Immature natural killer cell (primary cell): ENCODE results near the gene GPI. TPM values are rescaled to one million over a fixed set of nuclear protein-coding genes. Genes with fewer than 3 reads are reported as not detected.
"Not testable (repeated sequence)": the region's sequence is repeated elsewhere in the genome, so short reads cannot be mapped to it uniquely, and the experiment has no call there.

Source experiments
- DNase-seq, 3 donors: peaks; one replicate each; pipeline ENCODE4 v3.0.0; 2022; ENCODE audit warnings: mixed read lengths in 1 of 3
- H3K27ac Mint-ChIP-seq, 6 donors: one replicate each; pipeline ENCODE4 v1.8.0; 2020; ENCODE audit warnings: mixed read lengths in 6 of 6, mild to moderate bottlenecking in 5 of 6, inconsistent platforms in 4 of 6, moderate library complexity in 3 of 6
- H3K27me3 Mint-ChIP-seq, 3 donors: one replicate each; pipeline ENCODE4 v1.8.0; 2020 to 2021; ENCODE audit warnings: low read depth in 3 of 3, mild to moderate bottlenecking in 3 of 3, mixed read lengths in 3 of 3, moderate library complexity in 3 of 3, inconsistent platforms in 1 of 3
- H3K36me3 Mint-ChIP-seq, 3 donors: one replicate each; pipeline ENCODE4 v1.8.0; 2020; ENCODE audit warnings: mixed read lengths in 3 of 3, inconsistent platforms in 2 of 3, mild to moderate bottlenecking in 2 of 3
- H3K4me1 Mint-ChIP-seq, 2 donors: one replicate each; pipeline ENCODE4 v1.8.0; 2020; ENCODE audit warnings: inconsistent platforms in 2 of 2, mild to moderate bottlenecking in 2 of 2, mixed read lengths in 2 of 2, moderate library complexity in 1 of 2
- H3K4me3 Mint-ChIP-seq, 5 donors: one replicate each; pipeline ENCODE4 v1.8.0; 2020; ENCODE audit warnings: mild to moderate bottlenecking in 5 of 5, mixed read lengths in 5 of 5, inconsistent platforms in 3 of 5, moderate library complexity in 3 of 5
- H3K9me3 Mint-ChIP-seq, 6 donors: one replicate each; pipeline ENCODE4 v1.8.0; 2020; ENCODE audit warnings: mild to moderate bottlenecking in 6 of 6, mixed read lengths in 6 of 6, inconsistent platforms in 4 of 6, moderate library complexity in 3 of 6
- polyA plus RNA-seq, 3 donors: library from polyadenylated mRNA; unstranded; fragments of 300-500 nt; fragmentation: Illumina TruSeq; gene quantifications; one replicate each; pipeline ENCODE4 v1.2.3, GENCODE V29; 2021

The GPI gene
- polyA plus RNA-seq, 3 donors from 2014 or later: 112 to 161 (median 143) TPM

DNA sequence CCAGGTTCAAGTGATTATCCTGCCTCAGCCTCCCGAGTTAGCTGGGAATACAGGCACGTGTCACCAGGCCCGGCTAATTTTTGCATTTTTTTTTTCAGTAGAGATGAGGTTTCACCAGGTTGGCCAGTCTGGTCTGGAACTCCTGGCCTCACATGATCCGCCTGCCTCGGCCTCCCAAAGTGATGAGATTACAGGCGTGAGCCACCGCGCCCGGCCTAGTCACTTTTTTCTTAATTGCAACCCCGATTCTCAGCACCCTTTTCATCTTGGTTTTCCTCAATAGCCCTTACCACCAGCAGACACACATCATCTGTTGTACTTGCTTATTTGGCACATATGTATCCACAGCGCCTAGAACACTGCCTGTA, 550 bp upstream of the GPI start:
- H3K4me3 Mint-ChIP-seq: peak overlapping the region; percentile 85 to 92 (median 89)

DNA sequence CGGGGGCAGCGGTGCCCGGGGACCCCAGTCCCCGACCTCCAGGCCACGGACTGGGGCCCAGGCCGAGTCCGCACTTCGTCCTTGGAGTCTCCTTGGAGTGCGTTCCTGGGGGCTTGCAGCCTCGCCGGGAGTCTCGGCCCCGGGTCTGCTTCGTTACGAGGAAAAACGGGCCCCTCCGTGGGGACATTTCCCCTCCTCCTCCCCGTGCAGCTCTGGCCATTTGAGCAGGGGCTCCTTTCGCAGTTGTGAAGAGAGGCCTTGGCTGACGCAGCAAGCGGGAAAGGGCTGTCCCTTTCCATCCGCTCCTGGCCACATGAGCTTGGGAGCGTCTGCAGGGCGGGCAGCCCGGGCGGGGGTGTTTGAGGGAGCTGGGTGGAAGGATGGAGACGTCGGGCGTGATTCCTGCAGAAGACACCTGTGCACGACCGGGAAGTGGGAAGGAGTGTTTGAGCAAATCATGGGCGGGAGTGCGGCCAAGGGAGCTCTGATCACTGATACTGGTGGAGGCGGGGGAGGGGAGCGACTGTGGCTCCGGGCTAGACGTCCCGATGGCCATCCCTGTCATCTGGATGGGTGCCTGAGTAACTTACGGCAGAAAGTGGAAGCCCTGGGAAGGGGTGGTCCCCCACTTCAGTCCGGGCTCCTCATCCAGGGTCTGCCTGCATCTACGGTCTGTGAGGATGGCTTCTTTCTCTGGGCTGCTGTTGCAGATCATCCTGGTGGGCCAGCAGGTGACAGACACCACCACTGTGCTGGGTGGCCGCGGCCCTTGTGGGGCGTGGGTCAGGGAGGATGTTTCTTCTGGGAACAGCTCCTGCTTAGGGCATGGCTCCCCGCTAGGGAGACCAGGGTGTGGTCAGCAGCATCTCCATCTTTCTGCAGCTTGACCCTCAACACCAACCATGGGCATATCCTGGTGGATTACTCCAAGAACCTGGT, 736 bp downstream of the GPI start:
- H3K4me1 Mint-ChIP-seq: peaks cover 29% of the 10 kb centered on the region in 2 donors
- peaks cover 2 to 9% (median 3%) of the 10 kb centered on the region in 3 donors for H3K27me3 Mint-ChIP-seq
- DNase-seq: peak in 1 of 3 donors; percentile 10
- peak overlapping the region; percentile 61 to 91 (median 80) for H3K27ac Mint-ChIP-seq
- peak overlapping the region; percentile 90 to 97 (median 90) for H3K4me3 Mint-ChIP-seq
- peaks cover 0 to 15% (median 0%) of the 10 kb centered on the region in 3 donors for H3K36me3 Mint-ChIP-seq
- H3K9me3 Mint-ChIP-seq: no peaks in the 10 kb centered on the region

More for the DNA sequence above, 550 bp upstream of the GPI start:
- peaks cover 36% of the 10 kb centered on the region in 2 donors for H3K4me1 Mint-ChIP-seq
- DNase-seq: no peak
- peaks cover 0 to 8% (median 0%) of the 10 kb centered on the region in 3 donors for H3K36me3 Mint-ChIP-seq
- H3K9me3 Mint-ChIP-seq: no peaks in the 10 kb centered on the region
- H3K27me3 Mint-ChIP-seq: peaks cover 6 to 9% (median 8%) of the 10 kb centered on the region in 3 donors
- peak overlapping the region; percentile 70 to 91 (median 86) for H3K27ac Mint-ChIP-seq

DNA sequence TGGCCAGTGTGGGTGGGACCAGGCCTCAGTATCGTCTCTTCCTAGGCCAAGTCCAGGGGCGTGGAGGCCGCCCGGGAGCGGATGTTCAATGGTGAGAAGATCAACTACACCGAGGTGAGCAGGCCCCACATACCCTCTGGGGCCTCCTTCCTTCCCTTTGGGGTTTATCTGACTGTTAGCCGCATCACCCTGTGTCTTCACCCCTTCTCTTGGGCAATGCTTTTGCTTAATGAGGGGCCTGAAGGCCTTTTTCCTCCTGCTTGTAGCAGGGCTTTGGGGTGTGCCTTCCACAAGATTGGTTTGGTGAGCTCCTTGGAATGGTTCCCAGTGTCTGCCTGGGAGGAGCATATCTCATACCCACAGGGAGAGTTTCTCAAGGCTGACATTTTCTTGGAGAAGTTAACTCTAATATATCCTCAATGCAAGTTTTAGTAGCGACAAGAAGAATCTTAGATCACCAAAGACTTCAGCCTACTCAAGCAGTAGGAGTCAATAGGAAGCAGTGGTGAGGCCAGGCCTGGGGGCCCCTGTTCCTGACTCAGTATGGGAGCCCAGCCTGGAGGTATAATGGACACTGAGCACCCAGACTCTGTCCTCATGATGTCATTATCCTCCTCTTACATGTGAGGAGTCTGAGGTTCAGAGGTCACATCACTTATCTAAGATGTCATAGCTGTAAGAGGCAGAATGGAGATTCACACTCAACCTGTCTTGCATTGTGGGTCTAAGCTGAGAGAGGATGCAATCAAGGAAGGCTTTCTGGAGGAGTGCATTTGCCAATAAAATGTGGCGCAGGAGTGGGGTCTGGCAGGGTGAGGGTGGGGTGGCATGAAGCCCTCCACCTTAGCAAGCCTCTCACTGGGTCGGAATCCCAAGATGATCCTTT, 2.0 kb downstream of the GPI start:
- DNase-seq: peak in 1 of 3 donors; percentile 40
- H3K4me1 Mint-ChIP-seq: peaks cover 29 to 36% of the 10 kb centered on the region in 2 donors
- H3K36me3 Mint-ChIP-seq: peaks cover 0 to 22% (median 7%) of the 10 kb centered on the region in 3 donors
- H3K27me3 Mint-ChIP-seq: peaks cover 0 to 7% (median 3%) of the 10 kb centered on the region in 3 donors
- H3K9me3 Mint-ChIP-seq: no peaks in the 10 kb centered on the region
- H3K4me3 Mint-ChIP-seq: peak overlapping the region; percentile 90 to 97 (median 90)
- H3K27ac Mint-ChIP-seq: peak overlapping the region in 4 of 6 donors; percentile 7 to 91 (median 75)

DNA sequence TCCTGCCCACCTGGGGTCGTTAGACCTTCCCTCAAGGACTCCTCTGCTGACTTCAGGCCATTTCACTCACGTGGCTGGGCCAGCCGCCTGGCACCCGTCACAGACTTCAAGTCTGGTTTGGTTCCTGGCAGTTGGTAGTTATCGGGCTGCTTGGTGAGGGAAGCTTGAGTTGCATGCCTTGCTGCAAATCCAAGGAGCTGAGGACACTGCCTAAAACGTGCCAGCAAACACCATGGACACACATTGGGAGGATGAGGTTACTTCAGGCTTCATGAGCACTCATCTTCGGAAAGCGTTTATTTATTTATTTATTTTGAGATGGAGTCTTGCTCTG, 2.6 kb downstream of the GPI start:
- Mint-ChIP-seq H3K27me3 (peaks cover 0 to 7% (median 3%) of the 10 kb centered on the region in 3 donors), H3K36me3 (peaks cover 0 to 22% (median 7%) of the 10 kb centered on the region in 3 donors), H3K4me1 (peaks cover 28 to 36% of the 10 kb centered on the region in 2 donors), H3K27ac (no peak overlapping the region), H3K9me3 (no peaks in the 10 kb centered on the region), H3K4me3 (no peak overlapping the region)
- no peak for DNase-seq

DNA sequence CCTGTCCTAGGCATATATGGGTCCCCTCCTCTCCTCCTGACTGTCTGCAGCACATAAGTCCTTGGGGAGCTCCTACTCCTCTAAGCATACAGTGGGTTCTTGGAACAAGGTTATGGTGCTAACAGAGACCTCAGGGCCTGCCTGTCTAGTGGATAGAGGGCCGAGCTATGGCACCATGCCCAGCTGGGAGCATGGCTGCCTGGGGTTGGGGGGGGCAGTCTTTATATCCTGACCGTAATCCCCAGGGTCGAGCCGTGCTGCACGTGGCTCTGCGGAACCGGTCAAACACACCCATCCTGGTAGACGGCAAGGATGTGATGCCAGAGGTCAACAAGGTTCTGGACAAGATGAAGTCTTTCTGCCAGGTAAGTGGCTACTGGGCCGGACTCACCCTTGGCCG, 3.3 kb downstream of the GPI start:
- peaks cover 0 to 5% (median 2%) of the 10 kb centered on the region in 3 donors for H3K27me3 Mint-ChIP-seq
- peaks cover 27 to 36% of the 10 kb centered on the region in 2 donors for H3K4me1 Mint-ChIP-seq
- peak overlapping the region in 4 of 6 donors; percentile 8 to 74 (median 36) for H3K27ac Mint-ChIP-seq
- peaks cover 0 to 22% (median 7%) of the 10 kb centered on the region in 3 donors for H3K36me3 Mint-ChIP-seq
- peak overlapping the region in 2 of 5 donors; percentile 48 to 54 for H3K4me3 Mint-ChIP-seq
- DNase-seq: no peak
- no peaks in the 10 kb centered on the region for H3K9me3 Mint-ChIP-seq

DNA sequence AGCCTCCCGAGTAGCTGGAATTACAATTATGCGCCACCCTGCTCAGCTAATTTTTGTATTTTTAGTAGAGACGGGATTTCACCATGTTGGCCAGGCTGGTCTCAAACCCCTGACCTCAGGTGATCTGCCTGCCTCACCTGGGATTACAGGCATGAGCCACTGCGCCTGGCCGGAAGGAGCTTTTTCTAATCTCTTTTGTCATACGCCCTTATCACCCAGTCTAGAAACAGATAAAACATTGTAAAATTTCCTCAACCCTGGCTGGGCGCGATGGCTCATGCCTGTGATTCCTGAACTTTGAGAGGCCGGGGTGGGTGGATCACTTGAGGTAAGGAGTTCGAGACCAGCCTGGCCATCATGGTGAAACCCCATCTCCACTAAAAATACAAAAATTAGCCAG, 4.2 kb downstream of the GPI start:
- H3K4me3 Mint-ChIP-seq, H3K27ac Mint-ChIP-seq, H3K9me3 Mint-ChIP-seq, H3K27me3 Mint-ChIP-seq, DNase-seq: not testable (repeated sequence)
- Mint-ChIP-seq H3K36me3 (peaks cover 0 to 26% (median 7%) of the 10 kb centered on the region in 3 donors), H3K4me1 (peaks cover 31 to 42% of the 10 kb centered on the region in 2 donors)

DNA sequence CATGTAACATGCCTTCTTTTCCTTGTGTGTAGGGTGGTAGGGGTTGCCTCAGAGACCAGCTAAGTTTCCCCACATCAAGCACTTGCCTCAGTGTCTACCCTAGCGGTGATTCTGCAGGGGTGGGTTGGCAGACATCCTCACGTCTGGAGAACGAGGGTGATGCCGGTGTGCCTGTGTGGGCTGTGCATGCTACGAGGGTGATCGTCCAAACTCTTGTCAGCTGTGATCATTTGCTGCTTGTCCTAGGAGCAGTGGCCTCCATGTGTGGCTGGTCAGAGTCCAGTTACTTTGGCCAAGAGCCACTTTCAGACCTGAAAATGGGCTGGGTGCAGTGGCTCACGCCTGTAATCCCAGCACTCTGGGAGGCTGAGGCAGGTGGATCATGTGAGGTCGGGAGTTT, 5.1 kb downstream of the GPI start:
- no peak overlapping the region for H3K4me3 Mint-ChIP-seq
- H3K9me3 Mint-ChIP-seq: no peaks in the 10 kb centered on the region
- H3K27ac Mint-ChIP-seq: peak overlapping the region in 1 of 6 donors; percentile 45
- no peak for DNase-seq
- peaks cover 25 to 36% of the 10 kb centered on the region in 2 donors for H3K4me1 Mint-ChIP-seq
- peaks cover 0 to 4% (median 0%) of the 10 kb centered on the region in 3 donors for H3K27me3 Mint-ChIP-seq
- H3K36me3 Mint-ChIP-seq: peaks cover 0 to 32% (median 7%) of the 10 kb centered on the region in 3 donors

DNA sequence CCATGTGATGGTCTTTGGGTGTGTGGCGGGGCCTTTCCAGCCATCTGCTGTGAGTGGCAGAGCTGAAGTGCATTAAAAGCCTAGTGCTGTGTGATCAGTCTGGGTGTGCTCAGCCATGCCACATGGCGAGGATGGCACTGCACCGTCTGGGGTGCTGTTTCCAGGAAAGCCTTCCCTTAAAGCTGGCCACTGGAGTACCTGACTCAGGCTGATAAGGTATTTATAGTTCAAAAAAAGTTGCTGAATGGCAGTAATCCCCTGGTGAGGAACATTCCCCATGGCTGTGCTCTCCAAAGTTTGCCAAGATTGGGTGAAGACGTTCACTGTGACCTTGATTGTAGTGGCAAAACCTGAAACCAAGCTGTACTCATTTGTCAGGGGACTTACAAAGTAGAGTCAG, 6.0 kb downstream of the GPI start:
- H3K4me3 Mint-ChIP-seq: no peak overlapping the region

DNA sequence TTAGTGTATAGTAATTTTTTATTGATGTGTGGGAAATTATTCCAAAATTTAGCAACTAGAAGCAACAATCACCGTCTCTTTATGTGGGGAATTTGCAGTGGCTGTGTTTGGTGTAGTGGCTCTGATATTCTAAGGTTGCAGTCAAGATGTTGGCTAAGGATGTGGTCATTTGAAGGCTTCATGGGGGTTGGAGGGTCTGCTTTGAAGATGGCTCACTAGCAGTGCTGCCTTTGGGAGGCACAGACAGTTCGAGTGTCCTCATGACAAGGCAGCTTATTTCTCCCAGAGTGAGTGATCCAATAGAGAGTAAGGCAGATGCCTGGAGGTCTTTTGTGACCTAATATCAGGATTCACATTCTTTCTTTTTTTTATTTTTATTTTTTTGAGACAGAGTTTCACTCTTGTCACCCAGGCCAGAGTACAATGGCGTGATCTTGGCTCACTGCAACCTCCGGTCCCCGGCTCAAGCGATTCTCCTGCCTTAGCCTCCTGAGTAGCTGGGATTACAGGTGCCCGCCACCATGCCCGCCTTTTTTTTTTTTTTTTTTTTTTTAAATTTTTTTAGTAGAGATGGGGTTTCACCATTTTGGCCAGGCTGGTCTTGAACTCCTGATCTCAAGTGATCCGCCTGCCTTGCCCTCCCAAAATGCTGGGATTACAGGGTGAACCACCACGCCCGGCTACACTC, 8.7 kb downstream of the GPI start:
- H3K9me3 Mint-ChIP-seq: no peaks in the 10 kb centered on the region
- H3K36me3 Mint-ChIP-seq: peaks cover 6 to 34% (median 11%) of the 10 kb centered on the region in 3 donors
- no peak overlapping the region for H3K4me3 Mint-ChIP-seq

More for the DNA sequence above, 6.0 kb downstream of the GPI start:
- Mint-ChIP-seq H3K4me1 (peaks cover 19 to 29% of the 10 kb centered on the region in 2 donors), H3K27me3 (peaks cover 0 to 2% (median 0%) of the 10 kb centered on the region in 3 donors), H3K36me3 (peaks cover 0 to 32% (median 11%) of the 10 kb centered on the region in 3 donors), H3K9me3 (no peaks in the 10 kb centered on the region), H3K27ac (peak overlapping the region in 2 of 6 donors; percentile 13 to 40)
- no peak for DNase-seq

DNA sequence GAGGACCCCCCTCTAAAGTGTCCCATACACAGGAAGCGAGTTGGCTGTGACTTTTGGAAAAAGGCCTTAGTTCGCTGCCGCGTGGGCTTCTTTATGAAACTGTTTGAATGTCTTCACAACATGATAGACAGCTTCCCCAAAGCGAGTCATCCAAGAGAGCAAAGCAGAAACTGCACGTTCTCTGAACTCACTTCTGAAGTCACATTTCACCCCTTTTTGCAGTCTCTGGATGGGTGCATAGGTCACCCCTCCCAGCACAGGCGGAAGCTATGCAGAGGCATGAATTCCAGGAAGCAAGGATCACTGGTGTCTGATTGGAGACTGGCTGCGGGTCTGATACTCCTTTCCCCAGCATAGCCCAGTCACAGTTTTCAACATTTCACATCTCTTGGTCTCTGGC, 10.6 kb downstream of the GPI start:
- Mint-ChIP-seq H3K27me3 (no peaks in the 10 kb centered on the region), H3K4me3 (no peak overlapping the region), H3K27ac (no peak overlapping the region), H3K9me3 (no peaks in the 10 kb centered on the region), H3K4me1 (peaks cover 5 to 13% of the 10 kb centered on the region in 2 donors), H3K36me3 (peaks cover 6 to 37% (median 16%) of the 10 kb centered on the region in 3 donors)
- DNase-seq: no peak

More for the DNA sequence above, 8.7 kb downstream of the GPI start:
- DNase-seq: no peak
- Mint-ChIP-seq H3K27ac (peak overlapping the region in 2 of 6 donors; percentile 33 to 59), H3K27me3 (no peaks in the 10 kb centered on the region), H3K4me1 (peaks cover 5 to 13% of the 10 kb centered on the region in 2 donors)

DNA sequence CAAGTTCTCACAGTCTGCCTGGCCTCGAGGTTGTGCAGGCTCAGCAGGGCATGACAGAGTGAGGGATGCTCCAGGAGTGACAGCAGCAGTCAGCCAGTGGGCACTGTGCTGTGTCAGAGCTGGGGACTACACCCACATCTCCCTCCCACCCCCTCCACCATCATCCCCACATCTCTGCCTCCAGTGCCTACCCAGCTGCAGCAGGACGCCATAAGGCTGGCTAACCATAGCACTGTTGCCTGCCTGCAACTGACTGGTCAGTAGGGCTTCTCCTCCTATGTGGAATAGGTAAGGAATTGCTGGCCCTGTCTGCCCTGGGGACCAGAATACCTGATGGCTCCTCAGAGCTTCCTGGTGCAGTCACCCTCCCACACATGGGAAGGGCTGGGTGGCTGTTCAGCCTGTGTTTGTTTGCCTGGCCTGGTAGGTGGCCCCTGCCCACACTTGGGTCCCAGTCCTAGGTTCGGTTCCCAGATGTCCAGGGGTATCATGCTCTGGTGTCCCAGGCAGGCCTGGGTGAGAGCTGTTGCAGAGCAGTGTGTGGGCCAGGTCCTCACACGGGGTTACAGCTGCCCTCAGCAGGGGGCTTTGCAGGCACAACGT, 15.7 kb downstream of the GPI start:
- Mint-ChIP-seq H3K4me1 (no peaks in the 10 kb centered on the region), H3K9me3 (no peaks in the 10 kb centered on the region)

DNA sequence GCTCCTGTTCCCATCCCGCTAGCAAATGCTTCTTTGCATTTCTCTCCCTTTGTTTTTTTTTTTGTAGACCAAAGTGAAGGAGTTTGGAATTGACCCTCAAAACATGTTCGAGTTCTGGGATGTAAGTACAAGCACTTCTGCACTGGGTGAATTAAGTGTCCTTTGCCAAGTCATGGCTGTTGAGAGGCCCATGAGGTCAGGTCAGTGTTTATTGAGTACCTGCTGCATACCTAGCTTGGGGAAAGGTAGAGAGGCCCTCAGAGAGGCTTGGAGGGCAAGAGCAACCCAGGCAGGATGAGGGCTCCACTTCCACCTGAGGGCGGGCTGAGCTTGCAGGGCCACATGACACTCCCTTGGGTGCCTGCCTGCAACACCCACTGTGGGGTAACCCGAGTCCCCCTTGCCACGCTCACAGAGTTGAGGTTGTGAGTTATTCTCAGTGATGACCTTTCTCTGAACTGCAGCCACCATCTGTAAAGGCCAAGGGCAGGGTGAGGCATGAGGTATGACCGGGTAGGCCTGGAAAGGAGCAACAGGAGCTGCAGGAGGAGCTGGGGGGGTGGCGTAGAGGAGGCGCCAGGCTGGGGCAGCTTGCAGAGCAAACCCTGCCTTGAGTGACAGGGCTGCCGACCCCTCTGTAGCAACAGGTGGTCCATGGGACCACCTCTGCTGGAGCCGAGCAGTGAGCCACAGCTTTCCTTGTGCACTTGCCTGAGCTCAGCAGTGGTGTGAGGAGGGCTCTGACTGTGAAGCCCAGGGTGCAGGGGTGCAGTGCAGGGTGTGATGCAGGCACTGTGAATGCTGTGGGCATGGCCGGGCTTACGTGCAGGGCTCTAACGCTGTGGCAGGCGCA, 16.6 kb downstream of the GPI start:
- Mint-ChIP-seq H3K9me3 (no peaks in the 10 kb centered on the region), H3K27ac (no peak overlapping the region), H3K27me3 (peaks cover 0 to 5% (median 0%) of the 10 kb centered on the region in 3 donors), H3K36me3 (peaks cover 15 to 56% (median 21%) of the 10 kb centered on the region in 3 donors), H3K4me1 (no peaks in the 10 kb centered on the region), H3K4me3 (no peak overlapping the region)
- no peak for DNase-seq

More for the DNA sequence above, 15.7 kb downstream of the GPI start:
- Mint-ChIP-seq H3K27me3 (peaks cover 0 to 4% (median 0%) of the 10 kb centered on the region in 3 donors), H3K36me3 (peaks cover 15 to 53% (median 21%) of the 10 kb centered on the region in 3 donors), H3K27ac (no peak overlapping the region), H3K4me3 (no peak overlapping the region)
- no peak for DNase-seq
